ENCODE data around the gene WBP4. TPM values are rescaled to one million over a fixed set of nuclear protein-coding genes. Genes with fewer than 3 reads are reported as not detected.
"Not testable (repeated sequence)": the region's sequence is repeated elsewhere in the genome, so short reads cannot be mapped to it uniquely, and the experiment has no call there.

The WBP4 gene
- polyA plus RNA-seq (ENCODE audit: insufficient read length in 4 of 4), result 10 to 100 TPM; 19.7 to 24.4 (median 23.1) TPM

- DNase-seq (ENCODE audit: low read depth in 4 of 4, low spot score in 3 of 4), result peak; percentile 95 to 98 (median 96)
Observed at GRCh38 chr13:41061075-41061913, at the start of gene WBP4. WBP4 (plus strand) TSS chr13:41061509; CDS start chr13:41061674, 165 bp downstream.

GRCh38 chr13:41012536-41012935 lies 48.8 kb upstream of the WBP4 start:
- no peak for DNase-seq (ENCODE audit: low read depth in 4 of 4, low spot score in 3 of 4)

- DNase-seq (ENCODE audit: low read depth in 4 of 4, low spot score in 3 of 4), result no peak
Observed at GRCh38 chr13:41013835-41014234, 47.5 kb upstream of the WBP4 start.

GRCh38 chr13:41015920-41016319 lies 45.4 kb upstream of the WBP4 start:
- no peak for DNase-seq (ENCODE audit: low read depth in 4 of 4, low spot score in 3 of 4)

- DNase-seq (ENCODE audit: low read depth in 4 of 4, low spot score in 3 of 4), result no peak
Observed at GRCh38 chr13:41017159-41017558, 44.1 kb upstream of the WBP4 start.

- no peak for DNase-seq (ENCODE audit: low read depth in 4 of 4, low spot score in 3 of 4)
Observed at GRCh38 chr13:41017817-41018601, 43.3 kb upstream of the WBP4 start.

- no peak for DNase-seq (ENCODE audit: low read depth in 4 of 4, low spot score in 3 of 4)
Observed at GRCh38 chr13:41018602-41018948, 42.7 kb upstream of the WBP4 start.

GRCh38 chr13:41019011-41019487 lies 42.3 kb upstream of the WBP4 start, which contains the start of gene ELF1:
ELF1 (minus strand) TSS chr13:41019316; CDS start chr13:40982054, 37,262 bp downstream.
- peak in 1 of 4 donors; percentile 48 for DNase-seq (ENCODE audit: low read depth in 4 of 4, low spot score in 3 of 4)

GRCh38 chr13:41019578-41020347 lies 41.5 kb upstream of the WBP4 start:
- no peak for DNase-seq (ENCODE audit: low read depth in 4 of 4, low spot score in 3 of 4)

- DNase-seq (ENCODE audit: low read depth in 4 of 4, low spot score in 3 of 4), result no peak
Observed at GRCh38 chr13:41025518-41025917, 35.8 kb upstream of the WBP4 start.

GRCh38 chr13:41026788-41027187 lies 34.5 kb upstream of the WBP4 start:
- no peak for DNase-seq (ENCODE audit: low read depth in 4 of 4, low spot score in 3 of 4)

GRCh38 chr13:41028051-41028450 lies 33.3 kb upstream of the WBP4 start:
- DNase-seq (ENCODE audit: low read depth in 4 of 4, low spot score in 3 of 4), result no peak

GRCh38 chr13:41029629-41030028 lies 31.7 kb upstream of the WBP4 start:
- no peak for DNase-seq (ENCODE audit: low read depth in 4 of 4, low spot score in 3 of 4)

- no peak for DNase-seq (ENCODE audit: low read depth in 4 of 4, low spot score in 3 of 4)
Observed at GRCh38 chr13:41032691-41033376, 28.5 kb upstream of the WBP4 start.

- no peak for DNase-seq (ENCODE audit: low read depth in 4 of 4, low spot score in 3 of 4)
Observed at GRCh38 chr13:41034382-41034781, 26.9 kb upstream of the WBP4 start.

GRCh38 chr13:41034881-41035280 lies 26.4 kb upstream of the WBP4 start:
- DNase-seq (ENCODE audit: low read depth in 4 of 4, low spot score in 3 of 4), result no peak

GRCh38 chr13:41036557-41036956 lies 24.8 kb upstream of the WBP4 start:
- DNase-seq (ENCODE audit: low read depth in 4 of 4, low spot score in 3 of 4), result not testable (repeated sequence)

GRCh38 chr13:41039746-41040145 lies 21.6 kb upstream of the WBP4 start:
- no peak for DNase-seq (ENCODE audit: low read depth in 4 of 4, low spot score in 3 of 4)

- no peak for DNase-seq (ENCODE audit: low read depth in 4 of 4, low spot score in 3 of 4)
Observed at GRCh38 chr13:41040584-41041334, 20.6 kb upstream of the WBP4 start.

Measured in left renal pelvis (tissue), 4 donors.